H9 (cell line): Measurements from ENCODE around the gene IPPK. TPM values are rescaled to one million over a fixed set of nuclear protein-coding genes. Genes with fewer than 3 reads are reported as not detected.
A peak's percentile ranks its signal among the peaks of the same experiment; 100 is the strongest.

Experiments used
- DNase-seq: peaks from one replicate; pipeline ENCODE4 v3.0.0-alpha.2; 2017
- H2AFZ ChIP-seq: one replicate; pipeline ENCODE4 v1.6.1; 2013; ENCODE audit warnings: mild to moderate bottlenecking, low read length, control low read depth, moderate library complexity
- H2AK5ac ChIP-seq: 2 replicates; pipeline ENCODE4 v1.6.1; 2013; ENCODE audit warnings: low read length, control low read depth, mixed read lengths; ENCODE audit not compliant: insufficient read length
- H2BK120ac ChIP-seq: one replicate; pipeline ENCODE4 v1.6.1; 2013; ENCODE audit warnings: low read depth, mild to moderate bottlenecking, low read length, control low read depth, inconsistent platforms; ENCODE audit not compliant: poor library complexity, severe bottlenecking
- H2BK12ac ChIP-seq: 2 replicates; pipeline ENCODE4 v1.6.1; 2013; ENCODE audit warnings: low read length, control low read depth, mixed read lengths, low read depth; ENCODE audit not compliant: insufficient read length
- H2BK15ac ChIP-seq: 2 replicates; pipeline ENCODE4 v1.6.1; 2013; ENCODE audit warnings: low read depth, low read length, control low read depth
- H2BK20ac ChIP-seq: one replicate; pipeline ENCODE4 v1.6.1; 2013; ENCODE audit warnings: low read depth, mild to moderate bottlenecking, low read length, control low read depth, inconsistent platforms; ENCODE audit not compliant: poor library complexity, severe bottlenecking
- H2BK5ac ChIP-seq: 2 replicates; pipeline ENCODE4 v1.6.1; 2013; ENCODE audit warnings: low read length, control low read depth, mixed read lengths; ENCODE audit not compliant: insufficient read length
- H3K14ac ChIP-seq: 2 replicates; pipeline ENCODE4 v1.6.1; 2013; ENCODE audit warnings: low read length, control low read depth; ENCODE audit not compliant: insufficient read depth
- H3K18ac ChIP-seq: 2 replicates; pipeline ENCODE4 v1.6.1; 2013; ENCODE audit warnings: low read depth, mild to moderate bottlenecking, mixed read lengths, low read length, control low read depth; ENCODE audit not compliant: insufficient read length
- H3K23ac ChIP-seq: 2 replicates; pipeline ENCODE4 v1.6.1; 2013; ENCODE audit warnings: low read length, control low read depth, mixed read lengths, low read depth; ENCODE audit not compliant: insufficient read length
- H3K23me2 ChIP-seq: 2 replicates; pipeline ENCODE4 v1.6.1; 2013; ENCODE audit warnings: low read depth, mild to moderate bottlenecking, mixed read lengths, low read length, control low read depth; ENCODE audit not compliant: insufficient read length, poor library complexity, severe bottlenecking
- H3K27ac ChIP-seq: 2 replicates; pipeline ENCODE4 v1.5.1; 2013; ENCODE audit warnings: low read length, control low read depth, mixed read lengths, low read depth; ENCODE audit not compliant: insufficient read length
- H3K27me3 ChIP-seq: 2 replicates; pipeline ENCODE4 v1.6.1; 2013; ENCODE audit warnings: low read length, control low read depth, inconsistent platforms; ENCODE audit not compliant: insufficient read depth
- H3K4ac ChIP-seq: 2 replicates; pipeline ENCODE4 v1.6.1; 2013; ENCODE audit warnings: low read depth, mild to moderate bottlenecking, control low read depth, inconsistent platforms, low read length, moderate library complexity
- H3K4me1 ChIP-seq: 2 replicates; pipeline ENCODE4 v1.6.1; 2013; ENCODE audit warnings: low read length, control low read depth, inconsistent platforms; ENCODE audit not compliant: insufficient read depth
- H3K4me2 ChIP-seq: 2 replicates; pipeline ENCODE4 v1.6.1; 2013; ENCODE audit warnings: low read length, control low read depth, mixed read lengths; ENCODE audit not compliant: insufficient read length, insufficient read depth
- H3K56ac ChIP-seq: 2 replicates; pipeline ENCODE4 v1.6.1; 2013; ENCODE audit warnings: low read depth, mild to moderate bottlenecking, mixed read lengths, low read length, control low read depth; ENCODE audit not compliant: insufficient read length
- H3K79me1 ChIP-seq: 2 replicates; pipeline ENCODE4 v1.6.1; 2013; ENCODE audit warnings: low read depth, mild to moderate bottlenecking, moderate library complexity, low read length, control low read depth, inconsistent platforms; ENCODE audit not compliant: insufficient read depth, poor library complexity, severe bottlenecking
- H3K79me2 ChIP-seq: 2 replicates; pipeline ENCODE4 v1.6.1; 2013; ENCODE audit warnings: low read length, control low read depth, inconsistent platforms; ENCODE audit not compliant: insufficient read depth
- H3K9ac ChIP-seq: 2 replicates; pipeline ENCODE4 v1.6.1; 2013; ENCODE audit warnings: low read length, control low read depth, mixed read lengths; ENCODE audit not compliant: insufficient read length; ENCODE audit errors: extremely low read depth
- H3K9me3 ChIP-seq: one replicate; pipeline ENCODE4 v1.6.1; 2013; ENCODE audit warnings: low read depth, low read length, inconsistent platforms; ENCODE audit not compliant: control insufficient read depth
- H3T11ph ChIP-seq: one replicate; pipeline ENCODE4 v1.6.1; 2013; ENCODE audit warnings: mild to moderate bottlenecking, low read length, control low read depth, inconsistent platforms
- H4K20me1 ChIP-seq: one replicate; pipeline ENCODE4 v1.6.1; 2013; ENCODE audit not compliant: control insufficient read depth, insufficient read length, insufficient read depth
- H4K5ac ChIP-seq: 2 replicates; pipeline ENCODE4 v1.6.1; 2013; ENCODE audit warnings: low read depth, mild to moderate bottlenecking, mixed read lengths, low read length, control low read depth; ENCODE audit not compliant: insufficient read length
- H4K8ac ChIP-seq: replicated peaks from 2 replicates; pipeline ENCODE4 v1.6.1; 2013; ENCODE audit warnings: low read length, control low read depth, mixed read lengths, low read depth; ENCODE audit not compliant: insufficient read length
- H4K91ac ChIP-seq: 2 replicates; pipeline ENCODE4 v1.6.1; 2013; ENCODE audit warnings: low read depth, mild to moderate bottlenecking, moderate library complexity, mixed read lengths, low read length, control low read depth; ENCODE audit not compliant: insufficient read length
- H3K27ac Mint-ChIP-seq, 3 experiments: 2 replicates in 2 of 3; 3 replicates in 1 of 3; pipeline ENCODE4 v1.8.0; 2020 to 2021; ENCODE audit warnings: mixed read lengths in 3 of 3, mild to moderate bottlenecking in 1 of 3, moderate library complexity in 1 of 3
- H3K27me3 Mint-ChIP-seq: 2 replicates; pipeline ENCODE4 v1.8.0; 2021; ENCODE audit warnings: low read depth, mild to moderate bottlenecking, moderate library complexity, mixed read lengths
- H3K36me3 Mint-ChIP-seq, 3 experiments: 2 replicates in 2 of 3; 3 replicates in 1 of 3; pipeline ENCODE4 v1.8.0; 2020 to 2021; ENCODE audit warnings: low read depth in 3 of 3, mixed read lengths in 3 of 3; ENCODE audit not compliant: insufficient read depth in 1 of 3
- H3K4me1 Mint-ChIP-seq, 2 experiments: 2 replicates each; pipeline ENCODE4 v1.8.0; 2020; ENCODE audit warnings: mixed read lengths in 2 of 2
- H3K4me3 Mint-ChIP-seq, 2 experiments: 2 replicates in 1 of 2; 3 replicates in 1 of 2; pipeline ENCODE4 v1.8.0; 2020 to 2021; ENCODE audit warnings: mild to moderate bottlenecking in 2 of 2, mixed read lengths in 2 of 2, moderate library complexity in 1 of 2
- H3K9me3 Mint-ChIP-seq, 2 experiments: 2 replicates in 1 of 2; 3 replicates in 1 of 2; pipeline ENCODE4 v1.8.0; 2020; ENCODE audit warnings: mild to moderate bottlenecking in 2 of 2, mixed read lengths in 2 of 2, moderate library complexity in 1 of 2
- CTCF ChIP-seq: fragments of 200-600 bp; sonication (generic); conservative IDR thresholded peaks from 3 replicates; pipeline ENCODE4 v1.8.0; 2021; ENCODE audit warnings: antibody characterized with exemption, mild to moderate bottlenecking
- WGBS: extraction: QIAGEN DNeasy Blood & Tissue Kit; methylation state at CpG from one replicate; pipeline ENCODE4 v1.1.7; 2013; ENCODE audit warnings: missing lambda C conversion rate, low lambda C conversion rate, mixed read lengths; ENCODE audit not compliant: insufficient read length; ENCODE audit errors: extremely low coverage; 5-methylcytosine and 5-hydroxymethylcytosine counted together
- total RNA-seq: library from RNA; stranded (reverse); gene quantifications from 2 replicates; pipeline ENCODE4 v1.2.1, GENCODE V29; 2021

IPPK gene
- total RNA-seq, 1 experiment from 2014 or later, result 10.7 TPM

DNA sequence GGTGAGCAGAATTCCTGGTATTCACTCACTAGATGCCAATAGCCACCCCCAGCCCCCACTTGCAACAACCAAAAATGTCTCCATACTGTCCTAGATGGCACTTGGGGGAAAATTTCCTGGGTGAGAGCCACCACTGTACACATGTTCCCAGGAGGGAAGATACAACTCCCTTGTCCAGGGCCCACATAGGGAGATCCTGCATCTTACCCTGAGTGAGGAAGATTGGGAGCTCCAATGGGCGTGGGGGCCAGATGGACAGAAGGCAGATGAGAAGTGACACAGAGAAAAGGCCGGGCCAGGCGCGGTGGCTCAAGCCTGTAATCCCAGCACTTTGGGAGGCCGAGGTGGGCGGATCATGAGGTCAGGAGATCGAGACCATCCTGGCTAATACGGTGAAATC is 12.3 kb upstream of the IPPK start:
- Histone ChIP-seq H2BK120ac (no peak overlapping the region), H2BK15ac (no peak overlapping the region), H2BK20ac (no peak overlapping the region), H3K4me1 (peaks cover 4% of the 10 kb centered on the region; the same call in 1 of the 2 replicates), H3K79me2 (no peaks in the 10 kb centered on the region), H3K23me2 (no peaks in the 10 kb centered on the region), H3K56ac (no peak overlapping the region), H3K9ac (peak overlapping the region; percentile 11), H2AFZ (no peak overlapping the region), H2BK12ac (no peak overlapping the region), H3K9me3 (no peaks in the 10 kb centered on the region), H4K20me1 (no peaks in the 10 kb centered on the region), H3K27me3 (no peaks in the 10 kb centered on the region), H2AK5ac (peak overlapping the region; percentile 8), H3K27ac (no peak overlapping the region), H2BK5ac (no peak overlapping the region), H3T11ph (no peak overlapping the region), H3K79me1 (no peaks in the 10 kb centered on the region), H3K4ac (no peak overlapping the region), H3K14ac (no peak overlapping the region), H4K8ac (no peak overlapping the region), H3K4me2 (no peak overlapping the region), H3K23ac (no peak overlapping the region), H4K91ac (no peak overlapping the region), H3K18ac (no peak overlapping the region), H4K5ac (no peak overlapping the region)
- Mint-ChIP-seq H3K36me3 (no peaks in the 10 kb centered on the region), H3K27ac (no peak overlapping the region), H3K4me3 (no peak overlapping the region), H3K9me3 (no peaks in the 10 kb centered on the region; a peak in 1 of 5 replicates), H3K4me1 (peaks cover 17 to 19% of the 10 kb centered on the region in 2 experiments), H3K27me3 (no peaks in the 10 kb centered on the region)
- no peak for TF ChIP-seq CTCF
- no peak for DNase-seq
- WGBS, result no CpG with 5 or more reads among the region's 8 CpGs
